GM12878 (cell line): ENCODE measurements around the gene ASH1L.
"Not testable (repeated sequence)": the region's sequence is repeated elsewhere in the genome, so short reads cannot be mapped to it uniquely, and the experiment has no call there.

Experiments
- BCL11A ChIP-seq: IDR thresholded peaks from 2 replicates; pipeline ENCODE4 v1.6.1; 2011; ENCODE audit warnings: low read depth, low read length
- BHLHE40 ChIP-seq, 2 experiments: fragments of 450-650 bp in 1 of 2; IDR thresholded peaks; 2 replicates each; pipeline ENCODE4 v1.6.1; 2011 to 2017; ENCODE audit warnings: low read depth in 2 of 2, borderline replicate concordance in 1 of 2, improper control_type of control experiment in 1 of 2, low read length in 1 of 2, mild to moderate bottlenecking in 1 of 2
- CHD2 ChIP-seq: IDR thresholded peaks from 2 replicates; pipeline ENCODE4 v1.6.1; 2011; ENCODE audit warnings: low read depth, low read length, improper control_type of control experiment, borderline replicate concordance
- EZH2 ChIP-seq: IDR thresholded peaks from 2 replicates; pipeline ENCODE4 v1.6.1; 2012; ENCODE audit warnings: low read depth, mild to moderate bottlenecking, control low read depth, inconsistent platforms, low read length, borderline replicate concordance; ENCODE audit not compliant: control insufficient read depth
- NFYA ChIP-seq: IDR thresholded peaks from 2 replicates; pipeline ENCODE4 v1.6.1; 2011; ENCODE audit warnings: low read depth, mild to moderate bottlenecking, low read length, improper control_type of control experiment, borderline replicate concordance
- POLR2A ChIP-seq: IDR thresholded peaks from 2 replicates; pipeline ENCODE4 v1.6.1; 2011; ENCODE audit warnings: low read depth, mild to moderate bottlenecking, low read length
- RFX5 ChIP-seq: IDR thresholded peaks from 2 replicates; pipeline ENCODE4 v1.6.1; 2011; ENCODE audit warnings: low read depth, low read length, improper control_type of control experiment
- STAT1 ChIP-seq: fragments of 450-650 bp; conservative IDR thresholded peaks from 2 replicates; pipeline ENCODE4 v1.6.1; 2014; ENCODE audit warnings: antibody characterized with exemption, mild to moderate bottlenecking
- TAF1 ChIP-seq: IDR thresholded peaks from 2 replicates; pipeline ENCODE4 v1.6.1; 2011; ENCODE audit warnings: mild to moderate bottlenecking, low read depth, low read length, borderline replicate concordance
- TF ChIP-seq, protein P1 (sequence below), 3 experiments: IDR thresholded peaks in 2 of 3; conservative IDR thresholded peaks in 1 of 3; 2 replicates each; pipeline ENCODE4 v1.5.1; 2011; ENCODE audit warnings: low read depth in 3 of 3, low read length in 3 of 3, mild to moderate bottlenecking in 3 of 3, control low read depth in 2 of 3, moderate library complexity in 2 of 3, inconsistent platforms in 1 of 3, mixed read lengths in 1 of 3; ENCODE audit not compliant: control insufficient read depth in 2 of 3, insufficient read depth in 1 of 3; ENCODE audit errors: extremely low read depth in 1 of 3
- TF ChIP-seq, protein P2 (sequence below): IDR thresholded peaks from 2 replicates; pipeline ENCODE4 v1.6.1; 2011; ENCODE audit warnings: low read depth, mild to moderate bottlenecking, low read length, moderate library complexity, borderline replicate concordance; ENCODE audit errors: extremely low read depth
- TF ChIP-seq, protein P3 (sequence below): IDR thresholded peaks from 2 replicates; pipeline ENCODE4 v1.6.1; 2011; ENCODE audit warnings: mild to moderate bottlenecking, low read depth, low read length, moderate library complexity; ENCODE audit not compliant: insufficient replicate concordance

DNA sequence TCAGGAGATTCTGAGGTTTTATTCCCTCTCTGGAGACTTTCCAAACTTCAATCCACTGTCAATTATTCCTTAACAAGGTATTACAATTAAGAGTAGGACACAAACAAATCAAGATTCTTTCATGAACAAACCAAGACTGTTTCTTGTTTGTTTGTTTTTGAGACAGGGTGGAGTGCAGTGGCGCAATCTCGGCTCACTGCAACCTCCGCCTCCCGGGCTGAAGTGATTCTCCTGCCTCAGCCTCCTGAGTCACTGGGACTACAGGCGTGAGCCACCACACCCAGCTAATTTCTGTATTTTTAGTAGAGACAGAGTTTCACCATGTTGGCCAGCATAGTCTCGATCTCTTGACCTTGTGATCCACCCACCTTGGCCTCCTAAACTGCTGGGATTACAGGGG is 51.2 kb downstream of the ASH1L start:
- TF ChIP-seq POLR2A; RFX5; BCL11A; STAT1; CHD2; TAF1; NFYA; BHLHE40 (IDR thresholded peaks at IDR 0.05; ENCODE audit: borderline replicate concordance in 1 of 2, low read depth in 2 of 2, low read length in 1 of 2); EZH2: not testable (repeated sequence)
- TF ChIP-seq, protein P1, sequence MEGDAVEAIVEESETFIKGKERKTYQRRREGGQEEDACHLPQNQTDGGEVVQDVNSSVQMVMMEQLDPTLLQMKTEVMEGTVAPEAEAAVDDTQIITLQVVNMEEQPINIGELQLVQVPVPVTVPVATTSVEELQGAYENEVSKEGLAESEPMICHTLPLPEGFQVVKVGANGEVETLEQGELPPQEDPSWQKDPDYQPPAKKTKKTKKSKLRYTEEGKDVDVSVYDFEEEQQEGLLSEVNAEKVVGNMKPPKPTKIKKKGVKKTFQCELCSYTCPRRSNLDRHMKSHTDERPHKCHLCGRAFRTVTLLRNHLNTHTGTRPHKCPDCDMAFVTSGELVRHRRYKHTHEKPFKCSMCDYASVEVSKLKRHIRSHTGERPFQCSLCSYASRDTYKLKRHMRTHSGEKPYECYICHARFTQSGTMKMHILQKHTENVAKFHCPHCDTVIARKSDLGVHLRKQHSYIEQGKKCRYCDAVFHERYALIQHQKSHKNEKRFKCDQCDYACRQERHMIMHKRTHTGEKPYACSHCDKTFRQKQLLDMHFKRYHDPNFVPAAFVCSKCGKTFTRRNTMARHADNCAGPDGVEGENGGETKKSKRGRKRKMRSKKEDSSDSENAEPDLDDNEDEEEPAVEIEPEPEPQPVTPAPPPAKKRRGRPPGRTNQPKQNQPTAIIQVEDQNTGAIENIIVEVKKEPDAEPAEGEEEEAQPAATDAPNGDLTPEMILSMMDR (IDR thresholded peaks at IDR 0.05 in 2 of 3, conservative IDR thresholded peaks at IDR 0.05 in 1 of 3; ENCODE audit: control insufficient read depth in 2 of 3, extremely low read depth in 1 of 3, insufficient read depth in 1 of 3, low read depth in 3 of 3, low read length in 3 of 3), result not testable (repeated sequence)
- TF ChIP-seq, protein P2, sequence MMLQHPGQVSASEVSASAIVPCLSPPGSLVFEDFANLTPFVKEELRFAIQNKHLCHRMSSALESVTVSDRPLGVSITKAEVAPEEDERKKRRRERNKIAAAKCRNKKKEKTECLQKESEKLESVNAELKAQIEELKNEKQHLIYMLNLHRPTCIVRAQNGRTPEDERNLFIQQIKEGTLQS, result not testable (repeated sequence)
- TF ChIP-seq, protein P3, sequence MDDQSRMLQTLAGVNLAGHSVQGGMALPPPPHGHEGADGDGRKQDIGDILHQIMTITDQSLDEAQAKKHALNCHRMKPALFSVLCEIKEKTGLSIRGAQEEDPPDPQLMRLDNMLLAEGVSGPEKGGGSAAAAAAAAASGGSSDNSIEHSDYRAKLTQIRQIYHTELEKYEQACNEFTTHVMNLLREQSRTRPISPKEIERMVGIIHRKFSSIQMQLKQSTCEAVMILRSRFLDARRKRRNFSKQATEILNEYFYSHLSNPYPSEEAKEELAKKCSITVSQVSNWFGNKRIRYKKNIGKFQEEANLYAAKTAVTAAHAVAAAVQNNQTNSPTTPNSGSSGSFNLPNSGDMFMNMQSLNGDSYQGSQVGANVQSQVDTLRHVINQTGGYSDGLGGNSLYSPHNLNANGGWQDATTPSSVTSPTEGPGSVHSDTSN, result not testable (repeated sequence)
